ENCODE data around the gene INSC. TPM values are rescaled to one million over a fixed set of nuclear protein-coding genes. Genes with fewer than 3 reads are reported as not detected.

INSC gene
- total and polyA plus RNA-seq, 2 donors: 0.19 to 0.66 TPM

GRCh38 chr11:15196704-15197103 lies 82.0 kb downstream of the INSC start:
- no peak overlapping the region for H3K27ac ChIP-seq (ENCODE audit: low read depth in 1 of 2, low read length in 1 of 2)
- H3K9me3 ChIP-seq (ENCODE audit: control insufficient read depth in 2 of 2, insufficient read depth in 1 of 2, low read length in 1 of 2): no peaks in the 10 kb centered on the region
- no peaks in the 10 kb centered on the region for H3K4me1 ChIP-seq (ENCODE audit: control insufficient read depth in 2 of 2, insufficient read depth in 2 of 2, low read length in 2 of 2)
- H3K27me3 ChIP-seq (ENCODE audit: control insufficient read depth in 2 of 2, insufficient read depth in 1 of 2, low read length in 1 of 2): no peaks in the 10 kb centered on the region
- H3K4me3 ChIP-seq (ENCODE audit: low read length in 2 of 2): no peak overlapping the region
- 80% methylated on average over 1 of the region's 1 CpG for WGBS
- no peak for DNase-seq (ENCODE audit: low read depth in 6 of 9, low spot score in 9 of 9)
- H3K36me3 ChIP-seq (ENCODE audit: control insufficient read depth in 2 of 2, insufficient read depth in 2 of 2, low read length in 1 of 2): no peaks in the 10 kb centered on the region

GRCh38 chr11:15197696-15198095 lies 83.0 kb downstream of the INSC start:
- no peaks in the 10 kb centered on the region for H3K27me3 ChIP-seq (ENCODE audit: control insufficient read depth in 2 of 2, insufficient read depth in 1 of 2, low read length in 1 of 2)
- no peak overlapping the region for H3K4me3 ChIP-seq (ENCODE audit: low read length in 2 of 2)
- no peaks in the 10 kb centered on the region for H3K4me1 ChIP-seq (ENCODE audit: control insufficient read depth in 2 of 2, insufficient read depth in 2 of 2, low read length in 2 of 2)
- DNase-seq (ENCODE audit: low read depth in 6 of 9, low spot score in 9 of 9): no peak
- no peak overlapping the region for H3K27ac ChIP-seq (ENCODE audit: low read depth in 1 of 2, low read length in 1 of 2)
- WGBS: 90% methylated on average over 2 of the region's 2 CpGs
- H3K9me3 ChIP-seq (ENCODE audit: control insufficient read depth in 2 of 2, insufficient read depth in 1 of 2, low read length in 1 of 2): no peaks in the 10 kb centered on the region
- no peaks in the 10 kb centered on the region for H3K36me3 ChIP-seq (ENCODE audit: control insufficient read depth in 2 of 2, insufficient read depth in 2 of 2, low read length in 1 of 2)

- Histone ChIP-seq H3K27ac (ENCODE audit: low read depth in 1 of 2, low read length in 1 of 2) (no peak overlapping the region), H3K9me3 (ENCODE audit: control insufficient read depth in 2 of 2, insufficient read depth in 1 of 2, low read length in 1 of 2) (no peaks in the 10 kb centered on the region), H3K27me3 (ENCODE audit: control insufficient read depth in 2 of 2, insufficient read depth in 1 of 2, low read length in 1 of 2) (no peaks in the 10 kb centered on the region), H3K4me3 (ENCODE audit: low read length in 2 of 2) (no peak overlapping the region), H3K36me3 (ENCODE audit: control insufficient read depth in 2 of 2, insufficient read depth in 2 of 2, low read length in 1 of 2) (no peaks in the 10 kb centered on the region), H3K4me1 (ENCODE audit: control insufficient read depth in 2 of 2, insufficient read depth in 2 of 2, low read length in 2 of 2) (no peaks in the 10 kb centered on the region)
- 97% methylated on average over 2 of the region's 2 CpGs for WGBS
- no peak for DNase-seq (ENCODE audit: low read depth in 6 of 9, low spot score in 9 of 9)
Measured at GRCh38 chr11:15198284-15198683, 83.6 kb downstream of the INSC start.

GRCh38 chr11:15199693-15200092 lies 85.0 kb downstream of the INSC start:
- 91% methylated on average over 3 of the region's 3 CpGs for WGBS
- Histone ChIP-seq H3K9me3 (ENCODE audit: control insufficient read depth in 2 of 2, insufficient read depth in 1 of 2, low read length in 1 of 2) (no peaks in the 10 kb centered on the region), H3K36me3 (ENCODE audit: control insufficient read depth in 2 of 2, insufficient read depth in 2 of 2, low read length in 1 of 2) (no peaks in the 10 kb centered on the region), H3K27ac (ENCODE audit: low read depth in 1 of 2, low read length in 1 of 2) (no peak overlapping the region), H3K27me3 (ENCODE audit: control insufficient read depth in 2 of 2, insufficient read depth in 1 of 2, low read length in 1 of 2) (no peaks in the 10 kb centered on the region), H3K4me3 (ENCODE audit: low read length in 2 of 2) (no peak overlapping the region), H3K4me1 (ENCODE audit: control insufficient read depth in 2 of 2, insufficient read depth in 2 of 2, low read length in 2 of 2) (no peaks in the 10 kb centered on the region)
- no peak for DNase-seq (ENCODE audit: low read depth in 6 of 9, low spot score in 9 of 9)

- H3K4me3 ChIP-seq (ENCODE audit: low read length in 2 of 2): no peak overlapping the region
- no peaks in the 10 kb centered on the region for H3K27me3 ChIP-seq (ENCODE audit: control insufficient read depth in 2 of 2, insufficient read depth in 1 of 2, low read length in 1 of 2)
- DNase-seq (ENCODE audit: low read depth in 6 of 9, low spot score in 9 of 9): no peak
- no peaks in the 10 kb centered on the region for H3K36me3 ChIP-seq (ENCODE audit: control insufficient read depth in 2 of 2, insufficient read depth in 2 of 2, low read length in 1 of 2)
- no peaks in the 10 kb centered on the region for H3K9me3 ChIP-seq (ENCODE audit: control insufficient read depth in 2 of 2, insufficient read depth in 1 of 2, low read length in 1 of 2)
- 95% methylated on average over 12 of the region's 12 CpGs for WGBS
- H3K4me1 ChIP-seq (ENCODE audit: control insufficient read depth in 2 of 2, insufficient read depth in 2 of 2, low read length in 2 of 2): no peaks in the 10 kb centered on the region
- no peak overlapping the region for H3K27ac ChIP-seq (ENCODE audit: low read depth in 1 of 2, low read length in 1 of 2)
Measured at GRCh38 chr11:15200696-15201095, 86.0 kb downstream of the INSC start.

GRCh38 chr11:15201586-15201985 lies 86.9 kb downstream of the INSC start:
- H3K9me3 ChIP-seq (ENCODE audit: control insufficient read depth in 2 of 2, insufficient read depth in 1 of 2, low read length in 1 of 2): no peaks in the 10 kb centered on the region
- H3K36me3 ChIP-seq (ENCODE audit: control insufficient read depth in 2 of 2, insufficient read depth in 2 of 2, low read length in 1 of 2): no peaks in the 10 kb centered on the region
- no peaks in the 10 kb centered on the region for H3K4me1 ChIP-seq (ENCODE audit: control insufficient read depth in 2 of 2, insufficient read depth in 2 of 2, low read length in 2 of 2)
- no peaks in the 10 kb centered on the region for H3K27me3 ChIP-seq (ENCODE audit: control insufficient read depth in 2 of 2, insufficient read depth in 1 of 2, low read length in 1 of 2)
- H3K27ac ChIP-seq (ENCODE audit: low read depth in 1 of 2, low read length in 1 of 2): no peak overlapping the region
- no peak for DNase-seq (ENCODE audit: low read depth in 6 of 9, low spot score in 9 of 9)
- 98% methylated on average over 4 of the region's 4 CpGs for WGBS
- H3K4me3 ChIP-seq (ENCODE audit: low read length in 2 of 2): no peak overlapping the region

GRCh38 chr11:15202626-15203025 lies 87.9 kb downstream of the INSC start:
- Histone ChIP-seq H3K4me3 (ENCODE audit: low read length in 2 of 2) (no peak overlapping the region), H3K27me3 (ENCODE audit: control insufficient read depth in 2 of 2, insufficient read depth in 1 of 2, low read length in 1 of 2) (no peaks in the 10 kb centered on the region), H3K4me1 (ENCODE audit: control insufficient read depth in 2 of 2, insufficient read depth in 2 of 2, low read length in 2 of 2) (no peaks in the 10 kb centered on the region), H3K27ac (ENCODE audit: low read depth in 1 of 2, low read length in 1 of 2) (no peak overlapping the region), H3K36me3 (ENCODE audit: control insufficient read depth in 2 of 2, insufficient read depth in 2 of 2, low read length in 1 of 2) (no peaks in the 10 kb centered on the region), H3K9me3 (ENCODE audit: control insufficient read depth in 2 of 2, insufficient read depth in 1 of 2, low read length in 1 of 2) (no peaks in the 10 kb centered on the region)
- WGBS: 91% methylated on average over 5 of the region's 5 CpGs
- DNase-seq (ENCODE audit: low read depth in 6 of 9, low spot score in 9 of 9): no peak

- Histone ChIP-seq H3K4me3 (ENCODE audit: low read length in 2 of 2) (no peak overlapping the region), H3K27me3 (ENCODE audit: control insufficient read depth in 2 of 2, insufficient read depth in 1 of 2, low read length in 1 of 2) (no peaks in the 10 kb centered on the region), H3K36me3 (ENCODE audit: control insufficient read depth in 2 of 2, insufficient read depth in 2 of 2, low read length in 1 of 2) (no peaks in the 10 kb centered on the region), H3K9me3 (ENCODE audit: control insufficient read depth in 2 of 2, insufficient read depth in 1 of 2, low read length in 1 of 2) (no peaks in the 10 kb centered on the region), H3K27ac (ENCODE audit: low read depth in 1 of 2, low read length in 1 of 2) (no peak overlapping the region), H3K4me1 (ENCODE audit: control insufficient read depth in 2 of 2, insufficient read depth in 2 of 2, low read length in 2 of 2) (no peaks in the 10 kb centered on the region)
- 72% methylated on average over 10 of the region's 10 CpGs for WGBS
- DNase-seq (ENCODE audit: low read depth in 6 of 9, low spot score in 9 of 9): no peak
Measured at GRCh38 chr11:15204711-15205110, 90.0 kb downstream of the INSC start.

GRCh38 chr11:15206791-15207190 lies 92.1 kb downstream of the INSC start:
- Histone ChIP-seq H3K27me3 (ENCODE audit: control insufficient read depth in 2 of 2, insufficient read depth in 1 of 2, low read length in 1 of 2) (no peaks in the 10 kb centered on the region), H3K36me3 (ENCODE audit: control insufficient read depth in 2 of 2, insufficient read depth in 2 of 2, low read length in 1 of 2) (no peaks in the 10 kb centered on the region), H3K4me3 (ENCODE audit: low read length in 2 of 2) (no peak overlapping the region), H3K27ac (ENCODE audit: low read depth in 1 of 2, low read length in 1 of 2) (no peak overlapping the region), H3K9me3 (ENCODE audit: control insufficient read depth in 2 of 2, insufficient read depth in 1 of 2, low read length in 1 of 2) (no peaks in the 10 kb centered on the region), H3K4me1 (ENCODE audit: control insufficient read depth in 2 of 2, insufficient read depth in 2 of 2, low read length in 2 of 2) (no peaks in the 10 kb centered on the region)
- 95% methylated on average over 2 of the region's 2 CpGs for WGBS
- no peak for DNase-seq (ENCODE audit: low read depth in 6 of 9, low spot score in 9 of 9)
